ENCODE results near the gene CAMKK2. TPM values are rescaled to one million over a fixed set of nuclear protein-coding genes. Genes with fewer than 3 reads are reported as not detected.

Gene CAMKK2
- total and polyA plus RNA-seq, 9 of the 15 experiments (the other 6 are each of a cell fraction or from before 2014, with no cell fraction given), result 4.3 to 32.0 (median 18.2) TPM

GRCh38 chr12:121296618-121297434 is at the start of gene CAMKK2 (continued):
- TF ChIP-seq ZNF407 (IDR thresholded peaks at IDR 0.05; ENCODE audit: low read depth) (no peak), CBX1 (IDR thresholded peaks at IDR 0.05; ENCODE audit: low read depth) (0 out of 2 replicates have a peak, but pooled peaks have one; percentile 0), ZC3H4 (CRISPR knock-in tag; IDR thresholded peaks at IDR 0.05; ENCODE audit: borderline replicate concordance) (no peak), TEAD4 (IDR thresholded peaks at IDR 0.05; ENCODE audit: low read length) (no peak), TEAD4 (CRISPR knock-in tag; IDR thresholded peaks at IDR 0.05; ENCODE audit: borderline replicate concordance) (no peak), ZNF384 (IDR thresholded peaks at IDR 0.05; ENCODE audit: low read depth, low read length) (no peak), NCOA2 (IDR thresholded peaks at IDR 0.05; ENCODE audit: partially characterized antibody in 2 of 2) (no peak), GTF2B (IDR thresholded peaks at IDR 0.05; ENCODE audit: extremely low read depth, insufficient read length) (no peak), RERE (CRISPR knock-in tag; IDR thresholded peaks at IDR 0.05; ENCODE audit: borderline replicate concordance) (no peak), KLF10 (CRISPR knock-in tag; IDR thresholded peaks at IDR 0.05) (no peak), ZNF780A (CRISPR knock-in tag; IDR thresholded peaks at IDR 0.05) (no peak), MAFK (IDR thresholded peaks at IDR 0.05; ENCODE audit: low read length) (no peak)

Data from K562 (cell line).